ENCODE results near the gene FAM89B. TPM values are rescaled to one million over a fixed set of nuclear protein-coding genes. Genes with fewer than 3 reads are reported as not detected.
A peak's percentile ranks its signal among the peaks of the same experiment; 100 is the strongest.
"Not testable (repeated sequence)": the region's sequence is repeated elsewhere in the genome, so short reads cannot be mapped to it uniquely, and the experiment has no call there.

FAM89B gene
- polyA plus RNA-seq, result 49.0 TPM

- peak within 1 kb of the TSS; percentile 97 to 99 (median 98) for H3K4me3 Mint-ChIP-seq
Observed at GRCh38 chr11:65572356-65573051, at the start of gene FAM89B. FAM89B (plus strand) TSS chr11:65572538; CDS start chr11:65572670, 132 bp downstream.

DNA sequence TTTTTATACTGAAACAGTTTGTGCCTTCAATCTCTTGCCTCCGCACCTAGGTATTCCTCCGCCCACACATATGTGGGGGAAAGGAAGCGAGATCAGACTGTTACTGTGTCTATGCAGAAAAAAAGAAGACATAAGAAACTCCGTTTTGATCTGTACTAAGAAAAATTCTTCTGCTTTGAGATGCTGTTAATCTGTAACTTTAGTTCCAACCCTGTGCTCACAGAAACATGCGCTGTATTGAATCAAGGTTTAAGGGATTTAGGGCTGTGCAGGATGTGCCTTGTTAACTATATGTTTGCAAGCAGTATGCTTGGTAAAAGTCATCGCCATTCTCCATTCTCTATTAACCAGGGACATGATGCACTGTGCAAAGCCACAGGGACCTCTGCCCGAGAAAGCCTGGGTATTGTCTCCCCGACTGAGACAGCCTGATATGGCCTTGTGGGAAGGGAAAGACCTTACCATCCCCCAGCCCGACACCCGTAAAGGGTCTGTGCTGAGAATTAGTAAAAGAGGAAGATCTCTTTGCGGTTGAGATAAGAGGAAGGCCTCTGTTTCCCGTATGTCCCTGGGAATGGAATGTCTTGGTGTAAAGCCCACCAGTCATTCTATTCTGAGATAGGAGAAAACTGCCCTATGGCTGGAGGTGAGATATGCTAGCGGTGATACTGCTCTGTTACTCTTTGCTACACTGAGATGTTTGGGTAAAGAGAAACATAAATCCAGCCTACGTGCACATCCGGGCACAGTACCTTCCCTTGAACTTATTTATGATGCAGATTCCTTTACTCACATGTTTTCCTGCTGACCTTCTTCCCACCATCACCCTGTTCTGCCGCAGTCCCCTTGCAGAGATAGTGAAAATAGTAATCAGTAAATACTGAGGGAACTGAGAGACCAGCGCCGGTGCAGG is 49.4 kb upstream of the FAM89B start:
- not testable (repeated sequence) for H3K27me3 Mint-ChIP-seq, H3K9me3 Mint-ChIP-seq, H3K36me3 Mint-ChIP-seq
- Mint-ChIP-seq H3K27ac (peak overlapping the region; percentile 8 to 96 (median 47)), H3K4me3 (peak overlapping the region; percentile 45 to 93 (median 78)), H3K4me1 (peaks cover 18 to 29% (median 26%) of the 10 kb centered on the region in 3 donors)

More at GRCh38 chr11:65572356-65573051, at the start of gene FAM89B:
- no peaks in the 10 kb centered on the region for H3K36me3 Mint-ChIP-seq
- peaks cover 28 to 49% (median 32%) of the 10 kb centered on the region in 3 donors for H3K4me1 Mint-ChIP-seq
- no peaks in the 10 kb centered on the region for H3K9me3 Mint-ChIP-seq
- peak within 1 kb of the TSS; percentile 95 to 100 (median 97) for H3K27ac Mint-ChIP-seq
- H3K27me3 Mint-ChIP-seq, result peaks cover 2% of the 10 kb centered on the region

DNA sequence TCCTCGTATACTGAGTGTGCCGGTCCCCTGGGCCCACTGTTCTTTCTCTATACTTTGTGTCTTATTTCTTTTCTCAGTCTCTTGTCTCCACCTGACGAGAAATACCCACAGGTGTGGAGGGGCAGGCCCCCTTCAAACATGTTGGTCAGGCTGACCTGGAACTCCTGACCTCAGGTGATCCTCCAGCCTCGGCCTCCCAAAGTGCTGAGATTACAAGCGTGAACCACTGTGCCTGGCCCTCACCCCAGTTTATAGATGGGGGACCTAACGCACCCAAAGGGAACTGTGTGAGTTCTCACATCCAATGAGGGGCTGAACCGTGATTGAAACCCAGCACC is 48.7 kb upstream of the FAM89B start:
- H3K4me1 Mint-ChIP-seq, result peaks cover 18 to 29% (median 26%) of the 10 kb centered on the region in 3 donors
- not testable (repeated sequence) for H3K9me3 Mint-ChIP-seq, H3K36me3 Mint-ChIP-seq, H3K27me3 Mint-ChIP-seq
- peak overlapping the region; percentile 45 to 93 (median 78) for H3K4me3 Mint-ChIP-seq
- H3K27ac Mint-ChIP-seq, result peak overlapping the region in 2 of 3 donors; percentile 47 to 96

- peak overlapping the region in 2 of 3 donors; percentile 47 to 96 for H3K27ac Mint-ChIP-seq
- H3K4me1 Mint-ChIP-seq, result peaks cover 18 to 29% (median 26%) of the 10 kb centered on the region in 3 donors
Observed at GRCh38 chr11:65524014-65524740, 48.2 kb upstream of the FAM89B start.

GRCh38 chr11:65524741-65525545 is 47.4 kb upstream of the FAM89B start, which contains the start of gene SCYL1:
SCYL1 (plus strand) TSS chr11:65525083; CDS start chr11:65525154, 71 bp downstream.
- Mint-ChIP-seq H3K9me3 (no peaks in the 10 kb centered on the region), H3K4me3 (peak within 1 kb of the TSS; percentile 69 to 94 (median 88)), H3K36me3 (no peaks in the 10 kb centered on the region), H3K27me3 (no peaks in the 10 kb centered on the region), H3K4me1 (peaks cover 18 to 29% (median 26%) of the 10 kb centered on the region in 3 donors), H3K27ac (peak within 1 kb of the TSS; percentile 47 to 96 (median 92))

More at GRCh38 chr11:65524014-65524740, 48.2 kb upstream of the FAM89B start:
- Mint-ChIP-seq H3K4me3 (peak overlapping the region; percentile 45 to 93 (median 78)), H3K36me3 (no peaks in the 10 kb centered on the region), H3K27me3 (no peaks in the 10 kb centered on the region), H3K9me3 (no peaks in the 10 kb centered on the region)

DNA sequence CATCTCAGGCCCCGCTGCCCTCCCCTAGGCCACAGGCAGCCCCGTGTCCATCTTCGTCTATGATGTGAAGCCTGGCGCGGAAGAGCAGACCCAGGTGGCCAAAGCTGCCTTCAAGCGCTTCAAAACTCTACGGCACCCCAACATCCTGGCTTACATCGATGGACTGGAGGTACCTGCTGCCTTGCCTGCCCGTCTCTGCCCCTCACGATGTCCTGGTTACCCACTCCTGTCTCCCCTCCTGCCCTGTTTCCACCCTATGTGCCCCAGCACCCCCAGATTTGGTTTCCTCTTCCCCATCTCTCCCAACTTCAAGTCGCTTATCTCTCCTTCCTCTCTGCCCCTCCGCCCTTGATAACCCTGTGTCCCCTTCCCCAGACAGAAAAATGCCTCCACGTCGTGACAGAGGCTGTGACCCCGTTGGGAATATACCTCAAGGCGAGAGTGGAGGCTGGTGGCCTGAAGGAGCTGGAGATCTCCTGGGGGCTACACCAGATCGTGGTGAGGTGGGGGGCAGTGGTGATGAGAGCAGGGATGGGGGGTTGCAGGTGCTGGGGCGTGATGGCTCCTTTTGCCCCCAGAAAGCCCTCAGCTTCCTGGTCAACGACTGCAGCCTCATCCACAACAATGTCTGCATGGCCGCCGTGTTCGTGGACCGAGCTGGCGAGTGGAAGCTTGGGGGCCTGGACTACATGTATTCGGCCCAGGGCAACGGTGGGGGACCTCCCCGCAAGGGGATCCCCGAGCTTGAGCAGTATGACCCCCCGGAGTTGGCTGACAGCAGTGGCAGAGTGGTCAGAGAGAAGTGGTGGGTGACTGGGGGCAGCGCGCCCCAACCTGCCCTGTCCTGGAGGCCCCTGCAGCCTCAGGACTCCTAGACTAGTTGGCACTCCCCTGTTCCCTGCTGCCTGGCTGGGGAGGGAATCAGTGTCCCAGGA is 46.5 kb upstream of the FAM89B start:
- peak overlapping the region; percentile 69 to 94 (median 88) for H3K4me3 Mint-ChIP-seq
- H3K27me3 Mint-ChIP-seq, result no peaks in the 10 kb centered on the region
- H3K9me3 Mint-ChIP-seq, result no peaks in the 10 kb centered on the region
- peaks cover 18 to 29% (median 26%) of the 10 kb centered on the region in 3 donors for H3K4me1 Mint-ChIP-seq
- H3K27ac Mint-ChIP-seq, result peak overlapping the region; percentile 21 to 92 (median 67)
- H3K36me3 Mint-ChIP-seq, result no peaks in the 10 kb centered on the region

GRCh38 chr11:65526744-65527143 is 45.6 kb upstream of the FAM89B start:
- Mint-ChIP-seq H3K4me3 (peak overlapping the region in 2 of 4 donors; percentile 60 to 67), H3K4me1 (peaks cover 18 to 29% (median 26%) of the 10 kb centered on the region in 3 donors), H3K36me3 (no peaks in the 10 kb centered on the region), H3K9me3 (no peaks in the 10 kb centered on the region), H3K27me3 (no peaks in the 10 kb centered on the region), H3K27ac (no peak overlapping the region)

DNA sequence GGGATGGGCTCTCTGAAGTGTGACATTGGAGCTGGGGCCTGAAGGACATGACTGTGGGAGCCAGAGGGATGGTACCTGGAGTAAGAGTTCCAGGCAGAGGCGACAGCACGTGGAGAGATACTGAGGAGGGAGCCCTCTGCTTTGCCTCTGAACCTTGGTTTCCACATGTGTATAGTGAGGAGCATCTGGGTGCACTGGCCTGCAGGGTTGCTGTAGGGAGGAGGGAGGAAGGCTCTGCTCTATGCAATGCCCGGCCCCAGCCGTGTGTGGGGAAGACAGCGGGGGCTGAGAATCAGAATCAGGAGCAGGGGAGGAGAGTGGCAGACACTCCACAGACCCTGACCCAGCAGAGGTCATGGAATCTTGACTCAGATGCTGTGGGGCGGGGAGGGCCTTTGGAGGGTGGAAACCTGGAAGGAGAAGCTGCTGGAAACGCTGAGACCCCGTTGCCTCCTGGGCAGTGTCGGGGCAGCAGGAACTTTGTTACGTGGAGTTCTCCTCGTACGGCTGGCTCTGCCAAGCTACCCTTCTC is 43.5 kb upstream of the FAM89B start:
- Mint-ChIP-seq H3K27ac (no peak overlapping the region), H3K27me3 (no peaks in the 10 kb centered on the region), H3K4me3 (peak overlapping the region in 1 of 4 donors; percentile 28), H3K36me3 (no peaks in the 10 kb centered on the region), H3K9me3 (no peaks in the 10 kb centered on the region), H3K4me1 (peaks cover 6 to 14% (median 12%) of the 10 kb centered on the region in 3 donors)

DNA sequence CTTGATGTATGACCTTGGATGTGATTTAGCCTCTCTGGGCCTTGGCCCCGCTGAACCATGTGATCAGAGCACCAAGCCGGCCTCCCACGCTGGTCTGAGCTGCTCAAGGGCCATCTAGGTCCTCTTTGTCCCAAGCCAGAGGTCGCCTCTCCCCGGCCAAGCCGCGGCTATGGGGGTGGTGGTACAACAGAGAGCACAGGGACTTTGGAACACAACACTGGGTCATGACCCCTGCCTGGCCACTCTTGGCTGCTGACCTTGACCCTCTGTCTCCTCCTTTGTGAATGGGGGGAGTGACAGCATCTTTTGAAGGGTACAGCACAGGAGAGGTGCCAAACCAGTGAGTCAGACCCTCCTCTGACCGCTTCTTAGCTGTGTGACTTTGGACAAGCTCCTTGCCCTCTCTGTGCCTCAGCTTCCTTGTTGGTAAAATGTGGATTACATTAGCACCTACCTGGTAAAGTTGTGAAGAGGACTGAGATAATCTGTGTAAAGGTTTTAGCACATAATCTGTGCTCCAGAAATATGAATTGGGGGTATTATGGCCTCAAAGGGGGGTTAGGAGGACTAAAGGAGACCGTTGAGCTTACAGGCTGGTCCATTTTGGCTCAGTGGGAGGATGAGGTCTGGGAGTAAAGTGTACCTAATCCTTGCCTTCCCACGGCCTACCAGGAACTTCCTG is 42.7 kb upstream of the FAM89B start:
- peaks cover 5 to 10% (median 6%) of the 10 kb centered on the region in 3 donors for H3K4me1 Mint-ChIP-seq
- H3K4me3 Mint-ChIP-seq, result peak overlapping the region in 1 of 4 donors; percentile 39
- no peaks in the 10 kb centered on the region for H3K27me3 Mint-ChIP-seq

DNA sequence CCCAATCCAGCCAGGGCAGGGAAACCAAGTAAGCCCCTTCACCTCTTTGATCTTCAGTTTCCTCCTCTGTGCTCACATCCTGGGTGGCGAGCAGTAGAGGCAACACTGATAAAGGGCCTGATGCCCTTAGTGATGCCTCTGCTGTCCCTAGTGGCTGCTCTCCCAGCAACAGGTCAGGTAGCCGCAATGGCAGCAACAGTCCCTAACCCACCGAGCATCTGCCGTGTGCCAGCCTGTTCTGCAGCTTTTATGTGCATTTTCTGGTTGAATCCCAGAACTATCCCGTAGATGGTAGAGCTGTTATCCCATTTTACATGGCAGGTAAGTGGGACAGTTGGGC is 42.2 kb upstream of the FAM89B start:
- Mint-ChIP-seq H3K27ac (peak overlapping the region in 1 of 3 donors; percentile 47), H3K4me3 (peak overlapping the region in 1 of 4 donors; percentile 39), H3K4me1 (peaks cover 5 to 12% (median 6%) of the 10 kb centered on the region in 3 donors), H3K36me3 (no peaks in the 10 kb centered on the region), H3K27me3 (no peaks in the 10 kb centered on the region), H3K9me3 (no peaks in the 10 kb centered on the region)

More for the DNA sequence above, 42.7 kb upstream of the FAM89B start:
- H3K27ac Mint-ChIP-seq, result peak overlapping the region in 2 of 3 donors; percentile 10 to 47
- no peaks in the 10 kb centered on the region for H3K9me3 Mint-ChIP-seq
- no peaks in the 10 kb centered on the region for H3K36me3 Mint-ChIP-seq

DNA sequence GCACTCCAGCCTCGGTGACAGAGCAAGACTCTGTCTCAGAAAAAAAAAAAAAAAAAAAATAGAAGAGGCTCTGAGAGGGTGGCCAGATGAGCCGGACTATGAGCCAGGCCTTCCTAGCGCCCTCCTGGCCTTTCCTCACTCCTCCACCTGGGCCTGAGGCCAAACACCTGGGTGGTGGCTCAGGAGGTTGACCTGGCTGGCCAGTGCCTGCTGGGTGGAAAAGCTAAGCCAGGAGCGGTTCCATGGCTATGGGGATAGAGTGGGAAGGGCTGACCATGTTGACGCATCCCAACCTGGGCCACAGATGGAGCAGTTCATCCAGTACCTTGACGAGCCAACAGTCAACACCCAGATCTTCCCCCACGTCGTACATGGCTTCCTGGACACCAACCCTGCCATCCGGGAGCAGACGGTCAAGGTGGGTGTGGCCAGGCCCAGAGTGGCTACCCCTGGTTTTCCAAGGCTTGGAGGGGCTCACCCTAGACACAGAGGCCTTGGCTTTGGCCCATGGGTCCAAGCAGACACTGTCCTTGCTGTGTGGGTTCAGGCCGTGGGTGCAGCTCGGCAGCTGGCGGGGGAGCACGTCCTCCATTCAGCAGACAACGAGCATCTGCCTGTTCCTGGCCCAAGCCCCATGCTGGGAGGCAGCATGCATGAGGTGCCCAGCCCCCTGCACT is 39.8 kb upstream of the FAM89B start:
- H3K9me3 Mint-ChIP-seq, result no peaks in the 10 kb centered on the region
- H3K27me3 Mint-ChIP-seq, result no peaks in the 10 kb centered on the region
- no peak overlapping the region for H3K27ac Mint-ChIP-seq
- no peaks in the 10 kb centered on the region for H3K36me3 Mint-ChIP-seq
- no peak overlapping the region for H3K4me3 Mint-ChIP-seq
- peaks cover 0 to 7% (median 5%) of the 10 kb centered on the region in 3 donors for H3K4me1 Mint-ChIP-seq

GRCh38 chr11:65535102-65535501 is 37.2 kb upstream of the FAM89B start:
- peak overlapping the region in 1 of 3 donors; percentile 42 for H3K27ac Mint-ChIP-seq
- no peak overlapping the region for H3K4me3 Mint-ChIP-seq
- H3K9me3 Mint-ChIP-seq, result no peaks in the 10 kb centered on the region
- H3K4me1 Mint-ChIP-seq, result peaks cover 0 to 7% (median 5%) of the 10 kb centered on the region in 3 donors
- no peaks in the 10 kb centered on the region for H3K27me3 Mint-ChIP-seq
- no peaks in the 10 kb centered on the region for H3K36me3 Mint-ChIP-seq

All from IgD-negative memory B cell (primary cell).